ENCODE results near the gene MYO5C. TPM values are rescaled to one million over a fixed set of nuclear protein-coding genes. Genes with fewer than 3 reads are reported as not detected.
A peak's percentile ranks its signal among the peaks of the same experiment; 100 is the strongest.

MYO5C gene
- total RNA-seq, 4 donors from 2014 or later: 17.8 to 25.5 (median 23.6) TPM

- Histone ChIP-seq H3K27me3 (no peaks in the 10 kb centered on the region), H3K9me3 (no peaks in the 10 kb centered on the region), H3K4me1 (peaks cover 14 to 48% (median 18%) of the 10 kb centered on the region in 3 donors), H3K4me3 (no peak overlapping the region), H3K36me3 (peaks cover 0 to 20% (median 0%) of the 10 kb centered on the region in 3 donors), H3K27ac (peak overlapping the region in 2 of 4 donors; percentile 5 to 68)
- WGBS, 2 donors: 36 to 57% methylated on average over 3 of the region's 3 CpGs
- TF ChIP-seq CTCF (IDR thresholded peaks at IDR 0.05): no peak
- TF ChIP-seq POLR2A (IDR thresholded peaks at IDR 0.05): no peak
- intact Hi-C loops (cut with DNase I): no loop called here
- no peak for DNase-seq
Measured at GRCh38 chr15:52284164-52284563, 11.4 kb downstream of the MYO5C start.

- 84 to 96% methylated on average over 3 to 6 of the region's 6 CpGs for WGBS, 2 donors
- intact Hi-C loops (cut with DNase I): no loop called here
- H3K4me1 ChIP-seq: peaks cover 9 to 48% (median 10%) of the 10 kb centered on the region in 3 donors
- no peak overlapping the region for H3K4me3 ChIP-seq
- peaks cover 0 to 21% (median 0%) of the 10 kb centered on the region in 3 donors for H3K36me3 ChIP-seq
- TF ChIP-seq POLR2A (IDR thresholded peaks at IDR 0.05): no peak
- no peak for TF ChIP-seq CTCF (IDR thresholded peaks at IDR 0.05)
- H3K27ac ChIP-seq: no peak overlapping the region
- no peaks in the 10 kb centered on the region for H3K9me3 ChIP-seq
- no peak for DNase-seq
- H3K27me3 ChIP-seq: no peaks in the 10 kb centered on the region
Measured at GRCh38 chr15:52283281-52283680, 12.3 kb downstream of the MYO5C start.

GRCh38 chr15:52282418-52282817, 13.2 kb downstream of the MYO5C start:
- 92 to 93% methylated on average over 11 to 13 of the region's 14 CpGs for WGBS, 2 donors

GRCh38 chr15:52281085-52282035, 14.2 kb downstream of the MYO5C start:
- Histone ChIP-seq H3K9me3 (no peaks in the 10 kb centered on the region), H3K27ac (no peak overlapping the region), H3K36me3 (peaks cover 0 to 40% (median 9%) of the 10 kb centered on the region in 3 donors), H3K27me3 (no peaks in the 10 kb centered on the region), H3K4me3 (no peak overlapping the region), H3K4me1 (peaks cover 0 to 36% (median 4%) of the 10 kb centered on the region in 3 donors)
- WGBS, 2 donors: 73 to 82% methylated on average over 4 to 9 of the region's 10 CpGs
- DNase-seq: no peak
- intact Hi-C loops (cut with DNase I): no loop called here
- TF ChIP-seq CTCF (IDR thresholded peaks at IDR 0.05) (no peak), POLR2A (IDR thresholded peaks at IDR 0.05) (no peak)

More at GRCh38 chr15:52282418-52282817, 13.2 kb downstream of the MYO5C start:
- intact Hi-C loops (cut with DNase I): no loop called here
- no peak for DNase-seq
- Histone ChIP-seq H3K4me3 (no peak overlapping the region), H3K27me3 (no peaks in the 10 kb centered on the region), H3K27ac (no peak overlapping the region), H3K36me3 (peaks cover 0 to 29% (median 5%) of the 10 kb centered on the region in 3 donors), H3K9me3 (no peaks in the 10 kb centered on the region), H3K4me1 (peaks cover under 1 to 43% (median 4%) of the 10 kb centered on the region in 3 donors)
- TF ChIP-seq POLR2A (IDR thresholded peaks at IDR 0.05) (no peak), CTCF (IDR thresholded peaks at IDR 0.05) (no peak)

Measured in esophagus squamous epithelium (tissue), 5 donors.